GM21390 (cell line): Measurements from ENCODE around the gene ATXN3.

Experiments
- ATAC-seq: cut with Tn5 transposase; IDR thresholded peaks from one replicate; pipeline ENCODE4 v1.9.1; 2021; ENCODE audit not compliant: unreplicated experiment

ATXN3 gene

DNA sequence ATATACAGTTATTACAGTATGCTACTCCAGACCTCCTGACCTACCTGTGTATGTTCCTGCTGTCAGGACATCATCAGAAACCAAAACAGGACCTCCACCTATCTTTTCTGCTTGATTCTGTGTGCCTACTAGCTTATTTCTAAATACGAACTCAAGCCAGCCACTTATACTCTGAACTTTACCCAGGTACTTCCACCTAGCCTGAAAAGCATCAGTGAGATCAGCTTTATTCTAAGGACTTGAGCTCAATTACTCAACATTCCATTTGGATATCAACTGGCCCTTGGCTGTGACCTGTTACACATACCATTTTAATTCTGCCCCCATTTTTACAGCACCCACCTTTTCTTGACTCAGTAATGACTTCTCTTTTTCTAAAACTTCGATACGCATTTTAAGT, 95.7 kb downstream of the ATXN3 start:
- ATAC-seq = no peak

DNA sequence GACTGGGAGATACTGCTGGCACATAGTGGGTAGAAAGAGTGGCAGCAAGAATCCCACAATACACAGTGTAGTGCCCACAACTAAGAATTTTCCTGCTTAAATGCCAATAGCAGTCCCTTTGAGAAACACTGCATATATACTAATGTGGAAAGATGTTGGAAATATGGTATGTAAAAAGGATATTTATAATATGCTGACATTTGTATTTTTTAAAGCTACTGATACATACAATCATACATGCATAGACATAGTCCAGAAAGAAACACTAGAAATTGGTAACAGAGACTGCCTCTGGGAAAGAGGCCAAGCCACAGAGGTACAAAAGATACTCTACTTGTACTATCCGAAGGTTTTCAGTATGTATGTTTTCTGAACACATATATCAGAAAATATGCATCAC, 96.8 kb downstream of the ATXN3 start:
- ATAC-seq = no peak
